ENCODE data around the gene PGAM2.
A peak's percentile ranks its signal among the peaks of the same experiment; 100 is the strongest.
"Not testable (repeated sequence)": the region's sequence is repeated elsewhere in the genome, so short reads cannot be mapped to it uniquely, and the experiment has no call there.

The PGAM2 gene

GRCh38 chr7:44046321-44047061, 18.9 kb downstream of the PGAM2 start:
- DNase-seq: peak; percentile 36

GRCh38 chr7:44045226-44046014, 19.9 kb downstream of the PGAM2 start:
- DNase-seq: no peak

GRCh38 chr7:44044315-44045225, 20.8 kb downstream of the PGAM2 start, which contains the start of gene DBNL:
DBNL (plus strand) TSS chr7:44044702; CDS start chr7:44044738, 36 bp downstream.
- peak; percentile 82 for DNase-seq

GRCh38 chr7:44043902-44044301, 21.5 kb downstream of the PGAM2 start:
- no peak for DNase-seq

- no peak for DNase-seq
Measured at GRCh38 chr7:44042221-44042620, 23.1 kb downstream of the PGAM2 start.

- peak; percentile 63 for DNase-seq
Measured at GRCh38 chr7:44040493-44040891, 24.9 kb downstream of the PGAM2 start.

- not testable (repeated sequence) for DNase-seq
Measured at GRCh38 chr7:44039800-44040492, 25.4 kb downstream of the PGAM2 start.

GRCh38 chr7:44038961-44039558, 26.3 kb downstream of the PGAM2 start:
- DNase-seq: peak; percentile 86

GRCh38 chr7:44038553-44038952, 26.8 kb downstream of the PGAM2 start:
- DNase-seq: not testable (repeated sequence)

- not testable (repeated sequence) for DNase-seq
Measured at GRCh38 chr7:44037951-44038350, 27.4 kb downstream of the PGAM2 start.

GRCh38 chr7:44036364-44036763, 29.0 kb downstream of the PGAM2 start:
- DNase-seq: peak; percentile 38

- DNase-seq: not testable (repeated sequence)
Measured at GRCh38 chr7:44033971-44034844, 31.2 kb downstream of the PGAM2 start.

GRCh38 chr7:44032031-44032430, 33.3 kb downstream of the PGAM2 start:
- not testable (repeated sequence) for DNase-seq

GRCh38 chr7:44031319-44031718, 34.0 kb downstream of the PGAM2 start:
- DNase-seq: not testable (repeated sequence)

GRCh38 chr7:44030029-44030428, 35.3 kb downstream of the PGAM2 start:
- not testable (repeated sequence) for DNase-seq

GRCh38 chr7:44029433-44029832, 35.9 kb downstream of the PGAM2 start:
- DNase-seq: not testable (repeated sequence)

- not testable (repeated sequence) for DNase-seq
Measured at GRCh38 chr7:44022796-44023467, 42.4 kb downstream of the PGAM2 start.

GRCh38 chr7:44022069-44022468, 43.3 kb downstream of the PGAM2 start:
- not testable (repeated sequence) for DNase-seq

- not testable (repeated sequence) for DNase-seq
Measured at GRCh38 chr7:44019825-44020224, 45.5 kb downstream of the PGAM2 start.
